Neural crest cell (in vitro differentiated cells): ENCODE measurements around the gene CPLANE1. TPM values are rescaled to one million over a fixed set of nuclear protein-coding genes. Genes with fewer than 3 reads are reported as not detected.

Experiments used
- DNase-seq: peaks from one replicate; pipeline ENCODE4 v3.0.0; 2021; ENCODE audit warnings: low read depth, mixed read lengths, low spot score
- H3K27ac Mint-ChIP-seq: one replicate; pipeline ENCODE4 v1.8.0; 2021; ENCODE audit warnings: mild to moderate bottlenecking, mixed read lengths; ENCODE audit not compliant: unreplicated experiment
- H3K27me3 Mint-ChIP-seq: 2 replicates; pipeline ENCODE4 v1.8.0; 2021; ENCODE audit warnings: low read depth, mild to moderate bottlenecking, mixed read lengths
- H3K36me3 Mint-ChIP-seq: 2 replicates; pipeline ENCODE4 v1.8.0; 2021; ENCODE audit warnings: low read depth, mild to moderate bottlenecking, mixed read lengths
- H3K4me1 Mint-ChIP-seq: 2 replicates; pipeline ENCODE4 v1.8.0; 2021; ENCODE audit warnings: mixed read lengths
- H3K4me3 Mint-ChIP-seq: one replicate; pipeline ENCODE4 v1.8.0; 2021; ENCODE audit warnings: mild to moderate bottlenecking, mixed read lengths
- H3K9me3 Mint-ChIP-seq: 2 replicates; pipeline ENCODE4 v1.8.0; 2021; ENCODE audit warnings: mixed read lengths
- CTCF ChIP-seq: fragments of 200-600 bp; sonication (generic); conservative IDR thresholded peaks from 2 replicates; pipeline ENCODE4 v1.5.0; 2021; ENCODE audit warnings: antibody characterized with exemption, mild to moderate bottlenecking
- total RNA-seq: library from RNA; stranded (reverse); gene quantifications from 2 replicates; pipeline ENCODE4 v1.2.1, GENCODE V29; 2021

Gene CPLANE1
- total RNA-seq, 1 donor from 2014 or later: 25.8 TPM

GRCh38 chr5:37174928-37175327, 74.2 kb downstream of the CPLANE1 start:
- H3K4me3 Mint-ChIP-seq: no peak overlapping the region
- DNase-seq: no peak
- no peaks in the 10 kb centered on the region for H3K9me3 Mint-ChIP-seq
- H3K27me3 Mint-ChIP-seq: no peaks in the 10 kb centered on the region
- H3K27ac Mint-ChIP-seq: no peak overlapping the region
- H3K4me1 Mint-ChIP-seq: no peaks in the 10 kb centered on the region
- no peak for TF ChIP-seq CTCF
- H3K36me3 Mint-ChIP-seq: peaks cover 3% of the 10 kb centered on the region

- Mint-ChIP-seq H3K27ac (no peak overlapping the region), H3K4me3 (no peak overlapping the region), H3K36me3 (peaks cover 9% of the 10 kb centered on the region), H3K4me1 (no peaks in the 10 kb centered on the region), H3K27me3 (no peaks in the 10 kb centered on the region), H3K9me3 (no peaks in the 10 kb centered on the region)
- TF ChIP-seq CTCF: no peak
- DNase-seq: no peak
These were observed 76.2 kb downstream of the CPLANE1 start for GRCh38 chr5:37172957-37173356.

- Mint-ChIP-seq H3K9me3 (no peaks in the 10 kb centered on the region), H3K27ac (no peak overlapping the region), H3K36me3 (peaks cover 9% of the 10 kb centered on the region), H3K4me1 (no peaks in the 10 kb centered on the region), H3K4me3 (no peak overlapping the region), H3K27me3 (no peaks in the 10 kb centered on the region)
- no peak for DNase-seq
- no peak for TF ChIP-seq CTCF
These were observed 78.3 kb downstream of the CPLANE1 start for GRCh38 chr5:37170856-37171255.

- Mint-ChIP-seq H3K27ac (no peak overlapping the region), H3K9me3 (no peaks in the 10 kb centered on the region), H3K27me3 (no peaks in the 10 kb centered on the region), H3K4me3 (no peak overlapping the region), H3K4me1 (no peaks in the 10 kb centered on the region), H3K36me3 (peaks cover 16% of the 10 kb centered on the region)
- DNase-seq: no peak
- no peak for TF ChIP-seq CTCF
These were observed 83.0 kb downstream of the CPLANE1 start for GRCh38 chr5:37166197-37166596.

GRCh38 chr5:37165761-37166160, 83.4 kb downstream of the CPLANE1 start:
- no peaks in the 10 kb centered on the region for H3K4me1 Mint-ChIP-seq

More at GRCh38 chr5:37165761-37166160, 83.4 kb downstream of the CPLANE1 start:
- no peak overlapping the region for H3K4me3 Mint-ChIP-seq
- no peak overlapping the region for H3K27ac Mint-ChIP-seq
- H3K9me3 Mint-ChIP-seq: no peaks in the 10 kb centered on the region
- no peaks in the 10 kb centered on the region for H3K27me3 Mint-ChIP-seq
- no peak for DNase-seq
- TF ChIP-seq CTCF: no peak
- H3K36me3 Mint-ChIP-seq: peaks cover 16% of the 10 kb centered on the region
